ENCODE measurements around the gene TM9SF1. TPM values are rescaled to one million over a fixed set of nuclear protein-coding genes. Genes with fewer than 3 reads are reported as not detected.

Gene TM9SF1
- polyA plus RNA-seq, 2 of the 4 experiments (the other 2 are of a cell fraction): 48.0 to 62.2 TPM

- TF ChIP-seq REST (IDR thresholded peaks at IDR 0.05) (no peak), USF2 (IDR thresholded peaks at IDR 0.05) (no peak), HOXB5 (CRISPR knock-in tag; IDR thresholded peaks at IDR 0.05) (no peak), GATA3 (IDR thresholded peaks at IDR 0.05; ENCODE audit: borderline replicate concordance) (no peak), KDM5A (IDR thresholded peaks at IDR 0.05) (no peak)
These were observed 11.9 kb upstream of the TM9SF1 start (continued) for GRCh38 chr14:24207104-24207551.

- CTCF ChIA-PET: interaction anchor here (0.7 to 2.4 kb wide), 7 partner anchors 9 to 225 kb away, joined by 3 to 7 read pairs (median 5); partner anchors contain the start of genes TINF2 and TM9SF1
- WGBS (ENCODE audit: missing lambda C conversion rate): 96% methylated on average over 11 of the region's 11 CpGs
- no peak for DNase-seq (ENCODE audit: low read depth in 1 of 2, low spot score in 1 of 2)
- Histone ChIP-seq H3K9me3 (0 out of 3 replicates have a peak, but pooled peaks cover 3% of the 10 kb centered on the region), H3K4me1 (no peaks in the 10 kb centered on the region), H3K4me3 (no peak overlapping the region), H3K4me2 (no peak overlapping the region), H3K27ac (no peak overlapping the region)
- POLR2A ChIA-PET: interaction anchor here (4.0 kb wide), 1 partner anchor 11 kb away, joined by 16 read pairs; the partner anchor contains the start of gene TM9SF1
- no peak for TF ChIP-seq TFCP2L1 (CRISPR knock-in tag; IDR thresholded peaks at IDR 0.05)
- no peak for TF ChIP-seq ZFP36 (IDR thresholded peaks at IDR 0.05; ENCODE audit: borderline replicate concordance, partially characterized antibody)
- TF ChIP-seq CTCF (IDR thresholded peaks at IDR 0.05): no peak
- TF ChIP-seq ZC3H11A (IDR thresholded peaks at IDR 0.05): no peak
- TF ChIP-seq GATA3 (IDR thresholded peaks at IDR 0.05; ENCODE audit: borderline replicate concordance): no peak
- no peak for TF ChIP-seq MAFK (IDR thresholded peaks at IDR 0.05; ENCODE audit: partially characterized antibody)
- TF ChIP-seq MAZ (IDR thresholded peaks at IDR 0.05; ENCODE audit: borderline replicate concordance, low read depth, low read length): no peak
- no peak for TF ChIP-seq ZSCAN20 (CRISPR knock-in tag; IDR thresholded peaks at IDR 0.05)
- TF ChIP-seq FOSB (CRISPR knock-in tag; IDR thresholded peaks at IDR 0.05): no peak
- FAIRE-seq: no peak
- ATAC-seq: no peak
These were observed 11.2 kb upstream of the TM9SF1 start for GRCh38 chr14:24206260-24207103.
